ENCODE measurements around the gene HARBI1.
A peak's percentile ranks its signal among the peaks of the same experiment; 100 is the strongest.

Gene HARBI1

GRCh38 chr11:46554213-46555147, 62.5 kb downstream of the HARBI1 start:
- DNase-seq (ENCODE audit: low read depth, low spot score) = peak; percentile 74

GRCh38 chr11:46553814-46554212, 63.2 kb downstream of the HARBI1 start:
- no peak for DNase-seq (ENCODE audit: low read depth, low spot score)
